Activated CD4-positive, alpha-beta T cell treated with anti-CD3 and anti-CD28 coated beads for 1 hour (primary cell): ENCODE results near the gene TIAL1.
"Not testable (repeated sequence)": the region's sequence is repeated elsewhere in the genome, so short reads cannot be mapped to it uniquely, and the experiment has no call there.

Experiments
- DNase-seq: peaks from one replicate; pipeline ENCODE4 v3.0.0-alpha.2; 2020

The TIAL1 gene

GRCh38 chr10:119611433-119611832, 14.7 kb upstream of the TIAL1 start:
- no peak for DNase-seq

- no peak for DNase-seq
These were observed 12.8 kb upstream of the TIAL1 start for GRCh38 chr10:119609516-119609915.

GRCh38 chr10:119608316-119609155, 11.8 kb upstream of the TIAL1 start:
- no peak for DNase-seq

- DNase-seq, result no peak
These were observed 7.7 kb upstream of the TIAL1 start for GRCh38 chr10:119604468-119604867.

GRCh38 chr10:119602241-119603095, 5.7 kb upstream of the TIAL1 start:
- DNase-seq, result no peak

- DNase-seq, result no peak
These were observed 1.6 kb upstream of the TIAL1 start for GRCh38 chr10:119598397-119598796.

GRCh38 chr10:119597405-119598186, 832 bp upstream of the TIAL1 start:
- no peak for DNase-seq

GRCh38 chr10:119595676-119596515, 868 bp downstream of the TIAL1 start:
- peak; percentile 37 for DNase-seq

GRCh38 chr10:119595134-119595675, 1.6 kb downstream of the TIAL1 start:
- DNase-seq, result no peak

- no peak for DNase-seq
These were observed 8.7 kb downstream of the TIAL1 start for GRCh38 chr10:119588071-119588470.

GRCh38 chr10:119578355-119578754, 18.4 kb downstream of the TIAL1 start:
- DNase-seq, result no peak

- no peak for DNase-seq
These were observed 20.8 kb downstream of the TIAL1 start for GRCh38 chr10:119575991-119576390.

GRCh38 chr10:119575506-119575905, 21.3 kb downstream of the TIAL1 start:
- no peak for DNase-seq

- DNase-seq, result no peak
These were observed 28.8 kb downstream of the TIAL1 start for GRCh38 chr10:119567978-119568377.

- DNase-seq, result no peak
These were observed 34.7 kb downstream of the TIAL1 start for GRCh38 chr10:119562097-119562496.

GRCh38 chr10:119559511-119559910, 37.3 kb downstream of the TIAL1 start:
- not testable (repeated sequence) for DNase-seq

- DNase-seq, result not testable (repeated sequence)
These were observed 40.7 kb downstream of the TIAL1 start for GRCh38 chr10:119556081-119556480.

GRCh38 chr10:119555178-119555784, 41.5 kb downstream of the TIAL1 start:
- no peak for DNase-seq

GRCh38 chr10:119550827-119551226, 45.9 kb downstream of the TIAL1 start:
- no peak for DNase-seq

- DNase-seq, result no peak
These were observed 47.3 kb downstream of the TIAL1 start for GRCh38 chr10:119549247-119549999.

GRCh38 chr10:119546009-119546408, 50.8 kb downstream of the TIAL1 start:
- no peak for DNase-seq
